ENCODE measurements around the gene CRACR2B. TPM values are rescaled to one million over a fixed set of nuclear protein-coding genes. Genes with fewer than 3 reads are reported as not detected.

The CRACR2B gene
- total RNA-seq, 1 donor from 2014 or later = 34.3 TPM

- DNase-seq (no peak), ATAC-seq (peak; percentile 36)
- H3K9me3 ChIP-seq = no peaks in the 10 kb centered on the region
- intact Hi-C loops (cut with DNase I) = no loop called here
- H3K4me3 ChIP-seq = no peak overlapping the region
- H3K27me3 ChIP-seq = no peaks in the 10 kb centered on the region
- H3K36me3 ChIP-seq = peaks cover 4% of the 10 kb centered on the region
- no peak overlapping the region for H3K27ac ChIP-seq
- H3K4me1 ChIP-seq = peaks cover 6% of the 10 kb centered on the region
- TF ChIP-seq, protein P1, sequence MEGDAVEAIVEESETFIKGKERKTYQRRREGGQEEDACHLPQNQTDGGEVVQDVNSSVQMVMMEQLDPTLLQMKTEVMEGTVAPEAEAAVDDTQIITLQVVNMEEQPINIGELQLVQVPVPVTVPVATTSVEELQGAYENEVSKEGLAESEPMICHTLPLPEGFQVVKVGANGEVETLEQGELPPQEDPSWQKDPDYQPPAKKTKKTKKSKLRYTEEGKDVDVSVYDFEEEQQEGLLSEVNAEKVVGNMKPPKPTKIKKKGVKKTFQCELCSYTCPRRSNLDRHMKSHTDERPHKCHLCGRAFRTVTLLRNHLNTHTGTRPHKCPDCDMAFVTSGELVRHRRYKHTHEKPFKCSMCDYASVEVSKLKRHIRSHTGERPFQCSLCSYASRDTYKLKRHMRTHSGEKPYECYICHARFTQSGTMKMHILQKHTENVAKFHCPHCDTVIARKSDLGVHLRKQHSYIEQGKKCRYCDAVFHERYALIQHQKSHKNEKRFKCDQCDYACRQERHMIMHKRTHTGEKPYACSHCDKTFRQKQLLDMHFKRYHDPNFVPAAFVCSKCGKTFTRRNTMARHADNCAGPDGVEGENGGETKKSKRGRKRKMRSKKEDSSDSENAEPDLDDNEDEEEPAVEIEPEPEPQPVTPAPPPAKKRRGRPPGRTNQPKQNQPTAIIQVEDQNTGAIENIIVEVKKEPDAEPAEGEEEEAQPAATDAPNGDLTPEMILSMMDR (IDR thresholded peaks at IDR 0.05) = no peak
Measured at GRCh38 chr11:859394-860131, 31.8 kb downstream of the CRACR2B start.

GRCh38 chr11:860234-861104 is 32.8 kb downstream of the CRACR2B start:
- Histone ChIP-seq H3K9me3 (no peaks in the 10 kb centered on the region), H3K4me1 (peaks cover 6% of the 10 kb centered on the region), H3K4me3 (no peak overlapping the region), H3K36me3 (peaks cover 11% of the 10 kb centered on the region), H3K27me3 (no peaks in the 10 kb centered on the region), H3K27ac (no peak overlapping the region)
- ATAC-seq (no peak), DNase-seq (no peak)
- intact Hi-C loops (cut with DNase I) = no loop called here
- TF ChIP-seq, protein P1 (IDR thresholded peaks at IDR 0.05) = no peak

DNA sequence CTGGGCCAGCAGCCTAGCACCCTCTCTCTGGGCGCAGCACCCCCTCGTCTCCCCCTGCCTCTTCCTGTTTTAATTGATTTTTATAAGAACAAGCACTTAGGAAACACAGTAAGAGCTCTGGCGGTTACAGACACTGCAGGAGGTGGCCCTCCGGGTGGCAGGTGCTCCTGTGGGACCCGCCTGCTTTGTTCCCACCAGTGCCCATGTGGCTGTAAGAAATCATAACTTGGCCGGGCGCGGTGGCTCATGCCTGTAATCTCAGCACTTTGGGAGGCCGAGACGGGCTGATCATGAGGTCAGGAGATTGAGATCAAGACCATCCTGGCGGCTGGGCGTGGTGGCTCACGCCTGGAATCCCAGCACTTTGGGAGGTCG is 33.4 kb downstream of the CRACR2B start:
- Histone ChIP-seq H3K27me3 (no peaks in the 10 kb centered on the region), H3K9me3 (no peaks in the 10 kb centered on the region), H3K4me3 (no peak overlapping the region), H3K4me1 (peaks cover 6% of the 10 kb centered on the region), H3K27ac (no peak overlapping the region), H3K36me3 (peaks cover 17% of the 10 kb centered on the region)
- intact Hi-C loops (cut with DNase I) = no loop called here
- no peak for DNase-seq
- TF ChIP-seq, protein P1 (IDR thresholded peaks at IDR 0.05) = no peak
- ATAC-seq = no peak

DNA sequence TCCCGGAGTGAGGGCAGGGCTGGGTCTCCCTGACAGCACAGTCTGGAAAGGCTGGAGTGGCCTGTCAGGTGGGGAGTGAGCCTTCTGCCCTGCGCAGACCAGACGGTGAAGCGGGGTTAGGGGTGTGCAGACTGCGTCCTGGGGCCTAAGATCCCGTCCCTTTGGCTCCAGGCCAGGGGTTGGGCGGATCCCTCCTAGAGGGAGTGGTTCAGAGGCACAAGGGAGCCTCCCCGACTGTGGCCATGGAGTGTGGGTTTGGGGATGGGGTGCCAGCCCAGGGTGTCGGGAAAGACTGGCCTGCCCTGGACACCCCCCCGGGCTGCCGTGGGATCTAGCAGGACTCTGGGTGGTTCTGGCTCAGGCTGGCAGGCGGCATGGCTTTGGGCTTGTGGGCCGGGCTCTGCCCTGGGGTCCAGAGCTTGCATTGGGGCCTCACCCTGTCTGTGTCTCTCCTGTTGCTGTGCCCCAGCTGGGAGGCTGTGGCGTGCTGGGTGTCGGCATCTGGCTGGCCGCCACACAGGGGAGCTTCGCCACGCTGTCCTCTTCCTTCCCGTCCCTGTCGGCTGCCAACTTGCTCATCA is 34.5 kb downstream of the CRACR2B start:
- H3K4me3 ChIP-seq = no peak overlapping the region
- peaks cover 28% of the 10 kb centered on the region for H3K36me3 ChIP-seq
- peaks cover 6% of the 10 kb centered on the region for H3K4me1 ChIP-seq
- TF ChIP-seq, protein P1 (IDR thresholded peaks at IDR 0.05) = no peak
- no peaks in the 10 kb centered on the region for H3K27me3 ChIP-seq
- intact Hi-C loops (cut with DNase I) = no loop called here
- ATAC-seq (no peak), DNase-seq (no peak)
- H3K9me3 ChIP-seq = no peaks in the 10 kb centered on the region
- no peak overlapping the region for H3K27ac ChIP-seq

- DNase-seq = no peak
Measured at GRCh38 chr11:862696-863022, 34.9 kb downstream of the CRACR2B start.

More at GRCh38 chr11:862696-863022, 34.9 kb downstream of the CRACR2B start:
- TF ChIP-seq, protein P1 (IDR thresholded peaks at IDR 0.05) = no peak
- intact Hi-C loops (cut with DNase I) = no loop called here
- Histone ChIP-seq H3K4me1 (peaks cover 6% of the 10 kb centered on the region), H3K27ac (no peak overlapping the region), H3K27me3 (no peaks in the 10 kb centered on the region), H3K9me3 (no peaks in the 10 kb centered on the region), H3K4me3 (no peak overlapping the region), H3K36me3 (peaks cover 29% of the 10 kb centered on the region)
- no peak for ATAC-seq
